Uterus (tissue), 2 donors: ENCODE data around the gene APOB.

Experiments
- POLR2A ChIP-seq, 2 donors: fragments of 450-650 bp; IDR thresholded peaks; one replicate each; pipeline ENCODE4 v1.6.1; 2016; ENCODE audit warnings: antibody characterized with exemption in 2 of 2, mild to moderate bottlenecking in 1 of 2, moderate library complexity in 1 of 2
- TF ChIP-seq, protein P1 (sequence below), 4 experiments: fragments of 200-600 bp in 2 of 4; fragments of 450-650 bp in 2 of 4; sonication (generic) in 2 of 4; IDR thresholded peaks; one replicate each; pipeline ENCODE4 v1.5.1; 2016 to 2019; ENCODE audit warnings: antibody characterized with exemption in 4 of 4, mild to moderate bottlenecking in 2 of 4, moderate library complexity in 1 of 4

DNA sequence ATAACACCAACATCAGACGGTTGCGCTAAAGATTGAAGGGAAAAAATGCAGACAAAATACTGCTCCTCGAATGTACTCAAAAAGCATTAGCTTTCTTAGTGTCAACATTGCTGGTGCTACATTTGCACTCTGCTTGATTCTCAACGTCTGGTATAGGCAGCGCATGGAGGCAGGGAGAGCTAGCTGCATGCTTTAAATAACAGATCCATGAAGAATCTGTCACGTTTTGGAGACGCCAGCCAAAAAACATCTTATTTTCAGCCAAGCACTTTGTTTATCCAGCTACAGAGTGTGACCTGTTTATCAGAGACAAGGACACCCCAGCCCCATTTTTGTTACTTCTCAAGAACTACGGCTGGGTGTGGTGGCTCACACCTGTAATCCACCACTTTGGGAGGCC is 59.5 kb downstream of the APOB start:
- TF ChIP-seq, protein P1, sequence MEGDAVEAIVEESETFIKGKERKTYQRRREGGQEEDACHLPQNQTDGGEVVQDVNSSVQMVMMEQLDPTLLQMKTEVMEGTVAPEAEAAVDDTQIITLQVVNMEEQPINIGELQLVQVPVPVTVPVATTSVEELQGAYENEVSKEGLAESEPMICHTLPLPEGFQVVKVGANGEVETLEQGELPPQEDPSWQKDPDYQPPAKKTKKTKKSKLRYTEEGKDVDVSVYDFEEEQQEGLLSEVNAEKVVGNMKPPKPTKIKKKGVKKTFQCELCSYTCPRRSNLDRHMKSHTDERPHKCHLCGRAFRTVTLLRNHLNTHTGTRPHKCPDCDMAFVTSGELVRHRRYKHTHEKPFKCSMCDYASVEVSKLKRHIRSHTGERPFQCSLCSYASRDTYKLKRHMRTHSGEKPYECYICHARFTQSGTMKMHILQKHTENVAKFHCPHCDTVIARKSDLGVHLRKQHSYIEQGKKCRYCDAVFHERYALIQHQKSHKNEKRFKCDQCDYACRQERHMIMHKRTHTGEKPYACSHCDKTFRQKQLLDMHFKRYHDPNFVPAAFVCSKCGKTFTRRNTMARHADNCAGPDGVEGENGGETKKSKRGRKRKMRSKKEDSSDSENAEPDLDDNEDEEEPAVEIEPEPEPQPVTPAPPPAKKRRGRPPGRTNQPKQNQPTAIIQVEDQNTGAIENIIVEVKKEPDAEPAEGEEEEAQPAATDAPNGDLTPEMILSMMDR (IDR thresholded peaks at IDR 0.05): no peak
- no peak for TF ChIP-seq POLR2A (IDR thresholded peaks at IDR 0.05)
